22Rv1 (cell line): ENCODE data around the gene LRMDA.

Experiments used
- H3K27ac ChIP-seq: fragments of 450-650 bp; 2 replicates; pipeline ENCODE4 v1.5.1; 2017
- ZFX ChIP-seq: fragments of 450-650 bp; IDR thresholded peaks from 2 replicates; pipeline ENCODE4 v1.6.1; 2017; ENCODE audit warnings: antibody characterized with exemption, borderline replicate concordance
- TF ChIP-seq, protein P1 (sequence below): fragments of 450-650 bp; IDR thresholded peaks from 2 replicates; pipeline ENCODE4 v1.5.1; 2017; ENCODE audit warnings: mild to moderate bottlenecking

LRMDA gene

DNA sequence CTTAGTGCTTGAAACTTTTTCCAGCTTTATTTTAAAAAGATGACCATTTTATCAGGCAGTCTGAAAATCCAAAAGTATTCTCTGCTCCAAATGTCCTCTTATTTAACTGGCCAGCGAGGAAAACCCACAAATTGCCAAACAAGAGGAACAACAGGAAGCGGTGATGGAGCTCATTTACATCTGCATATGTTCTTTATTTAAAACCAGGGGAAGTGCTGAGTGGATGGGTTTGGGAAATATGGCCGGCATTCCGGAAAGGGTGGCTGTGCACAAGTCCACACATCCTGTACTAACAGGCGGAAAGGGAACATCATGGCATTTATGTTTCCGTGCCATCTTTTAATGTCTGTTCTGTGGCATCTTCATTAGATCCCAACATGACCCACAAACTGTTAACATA is 974.5 kb downstream of the LRMDA start:
- no peak for TF ChIP-seq ZFX
- TF ChIP-seq, protein P1, sequence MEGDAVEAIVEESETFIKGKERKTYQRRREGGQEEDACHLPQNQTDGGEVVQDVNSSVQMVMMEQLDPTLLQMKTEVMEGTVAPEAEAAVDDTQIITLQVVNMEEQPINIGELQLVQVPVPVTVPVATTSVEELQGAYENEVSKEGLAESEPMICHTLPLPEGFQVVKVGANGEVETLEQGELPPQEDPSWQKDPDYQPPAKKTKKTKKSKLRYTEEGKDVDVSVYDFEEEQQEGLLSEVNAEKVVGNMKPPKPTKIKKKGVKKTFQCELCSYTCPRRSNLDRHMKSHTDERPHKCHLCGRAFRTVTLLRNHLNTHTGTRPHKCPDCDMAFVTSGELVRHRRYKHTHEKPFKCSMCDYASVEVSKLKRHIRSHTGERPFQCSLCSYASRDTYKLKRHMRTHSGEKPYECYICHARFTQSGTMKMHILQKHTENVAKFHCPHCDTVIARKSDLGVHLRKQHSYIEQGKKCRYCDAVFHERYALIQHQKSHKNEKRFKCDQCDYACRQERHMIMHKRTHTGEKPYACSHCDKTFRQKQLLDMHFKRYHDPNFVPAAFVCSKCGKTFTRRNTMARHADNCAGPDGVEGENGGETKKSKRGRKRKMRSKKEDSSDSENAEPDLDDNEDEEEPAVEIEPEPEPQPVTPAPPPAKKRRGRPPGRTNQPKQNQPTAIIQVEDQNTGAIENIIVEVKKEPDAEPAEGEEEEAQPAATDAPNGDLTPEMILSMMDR = no peak
- H3K27ac ChIP-seq = no peak overlapping the region

DNA sequence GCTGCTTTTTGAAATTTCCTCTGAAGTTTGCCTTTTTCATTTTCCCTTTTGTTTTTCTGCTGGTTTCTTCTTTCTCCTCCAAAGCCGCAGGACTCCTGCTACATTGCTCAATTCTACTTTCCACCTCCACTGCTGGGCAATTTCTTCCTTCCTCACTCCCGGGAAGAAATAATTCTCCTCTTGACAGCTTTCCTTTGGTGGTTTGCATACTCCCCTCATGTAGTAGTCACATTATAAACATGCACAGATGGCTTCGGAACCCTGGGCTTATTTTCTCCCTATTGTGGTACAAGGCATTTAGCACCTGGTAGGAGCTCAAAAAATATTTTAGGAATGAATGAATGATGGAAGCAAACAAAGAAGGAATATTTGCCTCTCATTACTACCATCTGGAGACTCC is 977.2 kb downstream of the LRMDA start:
- H3K27ac ChIP-seq = no peak overlapping the region
- TF ChIP-seq ZFX = no peak
- TF ChIP-seq, protein P1 = no peak

DNA sequence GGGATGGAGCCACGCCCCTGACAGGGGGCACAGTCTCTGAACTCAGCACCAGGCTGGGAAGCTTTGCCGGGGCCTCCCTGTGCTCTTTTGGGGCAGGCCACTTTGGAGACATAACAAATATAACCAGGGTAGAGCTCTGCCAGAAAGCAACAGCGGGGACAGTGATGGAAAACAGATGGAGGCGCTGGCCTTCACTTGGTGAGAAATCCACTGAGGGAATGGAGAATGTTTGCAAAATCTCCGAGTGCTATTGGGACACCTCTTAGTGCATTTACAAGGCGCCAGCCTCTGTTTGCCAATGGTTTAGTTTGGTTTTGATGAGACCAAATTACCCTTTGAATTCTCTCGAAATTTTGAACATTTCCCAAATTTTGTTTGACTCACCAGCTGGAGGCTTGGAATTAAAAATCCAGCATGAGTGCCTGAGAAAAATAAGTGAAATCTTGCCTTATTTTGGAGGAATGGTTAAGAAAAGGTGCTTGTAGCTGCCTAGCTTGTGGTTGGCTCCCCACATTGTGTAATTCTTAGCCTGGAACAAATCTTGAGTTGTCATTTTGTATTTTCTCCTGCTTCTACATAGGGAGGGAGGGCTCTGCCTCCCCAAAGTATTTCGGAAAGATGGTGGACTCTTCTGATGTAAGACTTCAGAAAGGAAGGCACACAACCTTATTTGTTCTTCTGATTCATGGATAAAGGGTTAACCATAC is 980.5 kb downstream of the LRMDA start:
- no peak for TF ChIP-seq ZFX
- TF ChIP-seq, protein P1 = no peak
- no peak overlapping the region for H3K27ac ChIP-seq

DNA sequence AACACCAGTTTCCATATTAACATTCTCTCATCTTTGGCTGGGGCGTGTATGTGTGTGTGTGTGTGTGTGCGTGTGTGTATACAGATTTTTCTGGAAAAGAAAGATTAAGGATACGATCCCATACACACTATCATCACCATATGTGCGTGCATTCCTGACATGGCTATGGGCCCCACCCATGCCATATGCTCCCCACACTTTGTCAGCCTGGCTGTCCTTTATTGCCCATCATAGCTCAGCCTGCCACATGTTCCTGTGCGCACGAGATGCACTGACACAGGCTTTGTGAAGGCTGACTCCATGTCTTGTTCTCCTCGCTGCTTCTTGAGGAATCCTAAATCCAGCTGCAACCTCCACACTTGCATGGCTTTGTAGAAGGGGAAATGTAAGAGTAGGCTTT is 984.1 kb downstream of the LRMDA start:
- no peak for TF ChIP-seq ZFX
- TF ChIP-seq, protein P1 = no peak
- H3K27ac ChIP-seq = no peak overlapping the region

DNA sequence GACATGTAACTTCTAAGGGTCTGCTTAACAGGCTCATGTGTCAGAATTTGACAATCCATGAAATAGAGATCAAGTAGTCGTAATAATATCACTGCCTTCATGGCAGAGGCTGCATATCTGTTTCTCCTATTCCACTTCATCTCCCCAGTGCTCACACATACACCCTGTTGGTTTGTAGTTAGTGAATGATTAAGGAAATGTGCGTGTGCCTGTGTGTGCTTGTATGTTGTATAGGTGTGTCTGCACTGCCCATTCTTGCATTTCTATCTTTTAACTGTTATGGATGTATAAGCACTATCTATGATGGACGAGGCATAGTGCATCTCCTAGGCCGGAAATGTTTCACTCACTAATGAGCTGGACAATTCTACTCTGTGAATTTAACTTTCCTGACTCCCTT is 985.2 kb downstream of the LRMDA start:
- TF ChIP-seq, protein P1 = no peak
- TF ChIP-seq ZFX = no peak
- H3K27ac ChIP-seq = no peak overlapping the region

DNA sequence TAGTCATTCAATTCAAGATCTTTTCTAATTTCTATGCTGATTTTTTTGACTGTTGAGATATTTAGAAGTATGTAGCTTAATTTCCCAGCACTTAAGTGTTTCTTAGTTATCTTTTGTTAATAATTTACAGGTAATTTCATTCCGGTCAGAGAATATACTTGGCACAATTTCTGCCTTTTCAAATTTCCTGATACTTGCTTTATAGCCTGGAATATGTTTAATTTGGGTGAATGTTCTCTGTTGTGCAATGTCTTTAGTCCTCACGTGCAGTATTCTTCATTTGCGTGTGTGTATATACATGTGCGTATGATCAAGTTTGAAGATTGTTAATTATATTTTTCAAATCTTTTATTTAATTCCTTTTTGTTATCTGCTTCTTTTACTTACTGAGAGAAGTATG is 989.3 kb downstream of the LRMDA start:
- H3K27ac ChIP-seq = no peak overlapping the region
- TF ChIP-seq ZFX = no peak
- TF ChIP-seq, protein P1 = no peak

DNA sequence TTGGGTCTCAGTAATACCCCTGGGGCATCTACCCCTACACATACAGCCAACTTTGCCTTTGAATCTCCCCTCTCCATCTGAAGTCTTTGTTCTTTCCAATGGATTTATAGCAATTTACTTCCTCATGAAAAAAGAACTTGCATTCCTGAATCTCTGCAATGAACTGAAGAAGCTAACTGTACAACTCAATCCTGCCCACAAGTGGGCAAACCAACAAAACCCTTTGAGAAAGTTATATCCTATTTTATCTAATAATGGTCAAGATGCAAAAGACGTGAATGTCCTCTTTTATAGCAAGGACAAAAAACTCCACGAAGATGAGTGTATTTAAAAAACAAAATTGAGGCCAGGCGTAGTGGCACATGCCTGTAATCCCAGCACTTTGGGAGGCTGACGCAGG is 991.3 kb downstream of the LRMDA start:
- no peak overlapping the region for H3K27ac ChIP-seq

More for the DNA sequence above, 991.3 kb downstream of the LRMDA start:
- TF ChIP-seq, protein P1 = no peak
- TF ChIP-seq ZFX = no peak
